GM12865 (cell line): ENCODE results near the gene PLXDC2.

Source experiments
- DNase-seq: peaks from one replicate; pipeline ENCODE4 v3.0.0; 2010; ENCODE audit warnings: low read depth
- H3K4me3 ChIP-seq: 2 replicates; pipeline ENCODE4 v1.5.1; 2011; ENCODE audit warnings: mild to moderate bottlenecking, low read depth, low read length, control low read depth
- CTCF ChIP-seq: IDR thresholded peaks from 2 replicates; pipeline ENCODE4 v1.5.1; 2011; ENCODE audit warnings: low read length, control low read depth, low read depth, inconsistent platforms; ENCODE audit not compliant: insufficient read depth; ENCODE audit errors: missing control alignments

The PLXDC2 gene

GRCh38 chr10:20298417-20298816, 482.2 kb downstream of the PLXDC2 start:
- no peak for DNase-seq
- no peak for TF ChIP-seq CTCF
- H3K4me3 ChIP-seq = no peak overlapping the region

- no peak overlapping the region for H3K4me3 ChIP-seq
- no peak for DNase-seq
Measured at GRCh38 chr10:20299034-20299736, 483.0 kb downstream of the PLXDC2 start.

GRCh38 chr10:20300735-20301134, 484.5 kb downstream of the PLXDC2 start:
- no peak for TF ChIP-seq CTCF
- no peak for DNase-seq
- H3K4me3 ChIP-seq = no peak overlapping the region

More at GRCh38 chr10:20299034-20299736, 483.0 kb downstream of the PLXDC2 start:
- TF ChIP-seq CTCF = no peak

- no peak overlapping the region for H3K4me3 ChIP-seq
- DNase-seq = no peak
- no peak for TF ChIP-seq CTCF
Measured at GRCh38 chr10:20302033-20302432, 485.8 kb downstream of the PLXDC2 start.

- no peak for TF ChIP-seq CTCF
- DNase-seq = no peak
- H3K4me3 ChIP-seq = no peak overlapping the region
Measured at GRCh38 chr10:20303453-20304152, 487.4 kb downstream of the PLXDC2 start.

GRCh38 chr10:20313665-20314064, 497.4 kb downstream of the PLXDC2 start:
- TF ChIP-seq CTCF = no peak
- DNase-seq = no peak
- H3K4me3 ChIP-seq = no peak overlapping the region
